GM23248 (cell line): ENCODE measurements around the gene SPAAR.

Experiments used
- EZH2 ChIP-seq: fragments of 200-600 bp; sonication (generic); IDR thresholded peaks from 2 replicates; pipeline ENCODE4 v1.6.1; 2018; ENCODE audit warnings: antibody characterized with exemption, mild to moderate bottlenecking; ENCODE audit not compliant: insufficient read depth, poor library complexity, severe bottlenecking
- EZH2phosphoT487 ChIP-seq: fragments of 200-600 bp; sonication (generic); IDR thresholded peaks from 2 replicates; pipeline ENCODE4 v1.6.1; 2018; ENCODE audit warnings: antibody characterized with exemption, moderate library complexity, mild to moderate bottlenecking, low read depth; ENCODE audit not compliant: insufficient read depth

DNA sequence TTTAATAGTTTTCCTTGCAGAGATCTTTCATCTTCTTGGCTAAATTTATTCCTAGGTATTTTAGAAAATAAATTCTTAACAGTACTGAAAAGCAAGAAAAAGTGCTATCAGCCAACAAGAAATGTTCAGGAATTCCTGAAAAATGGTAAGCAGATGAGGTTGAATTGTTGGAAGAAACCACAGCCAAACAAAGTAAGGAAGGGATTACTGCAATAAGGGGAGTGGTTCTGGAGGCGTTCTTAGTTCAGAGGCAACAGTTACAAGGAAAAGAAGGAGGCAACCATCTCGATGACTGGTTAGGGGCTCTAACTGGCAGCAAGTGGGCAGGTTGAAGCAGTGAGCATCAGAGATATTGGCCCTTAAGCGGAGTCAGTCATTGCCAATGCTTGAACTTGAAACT is 26.3 kb upstream of the SPAAR start:
- TF ChIP-seq EZH2, result no peak
- no peak for TF ChIP-seq EZH2phosphoT487
